DOHH2 (cell line): ENCODE measurements around the gene ZNF177.

Source experiments
- H3F3A ChIP-seq: fragments of 200-600 bp; sonication (generic), shearing (Covaris generic); 2 replicates; pipeline ENCODE4 v1.6.0; 2016; ENCODE audit warnings: antibody characterized with exemption, mild to moderate bottlenecking; ENCODE audit not compliant: control insufficient read depth, insufficient read depth
- H3K27ac ChIP-seq: fragments of 200-600 bp; sonication (generic); 2 replicates; pipeline ENCODE4 v1.5.1; 2014; ENCODE audit warnings: low read depth, mild to moderate bottlenecking, low read length, moderate library complexity
- H3K27me3 ChIP-seq: fragments of 200-600 bp; sonication (generic); 2 replicates; pipeline ENCODE4 v1.6.1; 2014; ENCODE audit warnings: mild to moderate bottlenecking, low read length, mixed read lengths; ENCODE audit not compliant: control insufficient read depth
- H3K36me3 ChIP-seq: fragments of 200-600 bp; sonication (generic); 2 replicates; pipeline ENCODE4 v1.6.1; 2014; ENCODE audit warnings: mild to moderate bottlenecking, low read length, moderate library complexity, mixed read lengths; ENCODE audit not compliant: control insufficient read depth
- H3K4me1 ChIP-seq: fragments of 200-600 bp; sonication (generic); 2 replicates; pipeline ENCODE4 v1.6.1; 2014; ENCODE audit warnings: mild to moderate bottlenecking, low read length, mixed read lengths; ENCODE audit not compliant: control insufficient read depth
- H3K4me2 ChIP-seq: fragments of 200-600 bp; sonication (generic); 2 replicates; pipeline ENCODE4 v1.6.0; 2014; ENCODE audit warnings: mild to moderate bottlenecking, low read length, moderate library complexity
- H3K4me3 ChIP-seq: fragments of 200-600 bp; sonication (generic); 2 replicates; pipeline ENCODE4 v1.5.1; 2014; ENCODE audit warnings: mild to moderate bottlenecking, low read length, mixed read lengths
- H3K79me2 ChIP-seq: fragments of 200-600 bp; sonication (generic); 2 replicates; pipeline ENCODE4 v1.6.1; 2014; ENCODE audit warnings: mild to moderate bottlenecking, low read length, mixed read lengths; ENCODE audit not compliant: control insufficient read depth
- H3K9me2 ChIP-seq: fragments of 200-600 bp; sonication (generic); replicated peaks from 2 replicates; pipeline ENCODE4 v1.6.1; 2014; ENCODE audit warnings: mild to moderate bottlenecking, low read length, mixed read lengths; ENCODE audit not compliant: control insufficient read depth
- H3K9me3 ChIP-seq: fragments of 200-600 bp; sonication (generic); 2 replicates; pipeline ENCODE4 v1.6.1; 2014; ENCODE audit warnings: antibody characterized with exemption, low read length, mixed read lengths; ENCODE audit not compliant: control insufficient read depth, insufficient read depth
- H4K20me1 ChIP-seq: fragments of 200-600 bp; sonication (generic); 2 replicates; pipeline ENCODE4 v1.6.0; 2014; ENCODE audit warnings: low read depth, mild to moderate bottlenecking, antibody characterized with exemption, low read length, moderate library complexity; ENCODE audit not compliant: control insufficient read depth, insufficient read depth
- CTCF ChIP-seq: fragments of 200-600 bp; sonication (generic); IDR thresholded peaks from one replicate; pipeline ENCODE4 v1.5.1; 2014; ENCODE audit warnings: antibody characterized with exemption, mild to moderate bottlenecking, low read depth, low read length; ENCODE audit not compliant: poor library complexity, severe bottlenecking
- EZH2phosphoT487 ChIP-seq: fragments of 200-600 bp; sonication (generic); IDR thresholded peaks from 2 replicates; pipeline ENCODE4 v1.6.1; 2017; ENCODE audit warnings: borderline replicate concordance, mild to moderate bottlenecking, antibody characterized with exemption, low read length, moderate library complexity, mixed read lengths

The ZNF177 gene

GRCh38 chr19:9354651-9355050, 8.2 kb upstream of the ZNF177 start:
- no peak overlapping the region for H3K27ac ChIP-seq
- TF ChIP-seq CTCF (no peak), EZH2phosphoT487 (no peak)
- H3K79me2 ChIP-seq, result no peaks in the 10 kb centered on the region
- H4K20me1 ChIP-seq, result no peaks in the 10 kb centered on the region
- no peaks in the 10 kb centered on the region for H3K27me3 ChIP-seq
- H3K4me2 ChIP-seq, result no peak overlapping the region
- H3K9me2 ChIP-seq, result no peaks in the 10 kb centered on the region
- H3K36me3 ChIP-seq, result no peaks in the 10 kb centered on the region
- peaks cover 4% of the 10 kb centered on the region; the same call in 1 of the 2 replicates for H3K9me3 ChIP-seq
- no peaks in the 10 kb centered on the region for H3K4me1 ChIP-seq
- no peaks in the 10 kb centered on the region for H3F3A ChIP-seq
- H3K4me3 ChIP-seq, result no peak overlapping the region

- Histone ChIP-seq H3K9me3 (no peaks in the 10 kb centered on the region), H3K4me2 (no peak overlapping the region)
These were observed 8.2 kb downstream of the ZNF177 start for GRCh38 chr19:9370738-9371619.

GRCh38 chr19:9381361-9381785, 18.6 kb downstream of the ZNF177 start:
- no peaks in the 10 kb centered on the region for H3K27me3 ChIP-seq
- no peak overlapping the region for H3K4me2 ChIP-seq
- H3K9me2 ChIP-seq, result no peaks in the 10 kb centered on the region
- H3K9me3 ChIP-seq, result peaks cover 35% of the 10 kb centered on the region; the same call in 1 of the 2 replicates
- no peaks in the 10 kb centered on the region for H3K79me2 ChIP-seq
- TF ChIP-seq CTCF, result no peak
- no peak overlapping the region for H3K4me3 ChIP-seq
- H3K4me1 ChIP-seq, result no peaks in the 10 kb centered on the region
- no peaks in the 10 kb centered on the region for H3K36me3 ChIP-seq
- no peaks in the 10 kb centered on the region for H4K20me1 ChIP-seq
- no peak overlapping the region for H3K27ac ChIP-seq
- H3F3A ChIP-seq, result no peaks in the 10 kb centered on the region

More at GRCh38 chr19:9370738-9371619, 8.2 kb downstream of the ZNF177 start:
- H3K9me2 ChIP-seq, result no peaks in the 10 kb centered on the region
- no peaks in the 10 kb centered on the region for H3K4me1 ChIP-seq
- H3F3A ChIP-seq, result no peaks in the 10 kb centered on the region
- no peaks in the 10 kb centered on the region for H3K27me3 ChIP-seq
- no peaks in the 10 kb centered on the region for H3K36me3 ChIP-seq
- no peak overlapping the region for H3K27ac ChIP-seq
- no peaks in the 10 kb centered on the region for H3K79me2 ChIP-seq
- no peak overlapping the region for H3K4me3 ChIP-seq
- no peaks in the 10 kb centered on the region for H4K20me1 ChIP-seq
- TF ChIP-seq CTCF, result no peak
- no peak for TF ChIP-seq EZH2phosphoT487
